Inflammatory macrophage (primary cell): ENCODE measurements around the gene LRIG1.
A peak's percentile ranks its signal among the peaks of the same experiment; 100 is the strongest.

Source experiments
- DNase-seq, 2 donors: peaks; one replicate each; pipeline ENCODE4 v3.0.0-alpha.2; 2020 to 2022

The LRIG1 gene

GRCh38 chr3:66488492-66488891 lies 12.3 kb downstream of the LRIG1 start:
- DNase-seq: no peak

- no peak for DNase-seq
Observed at GRCh38 chr3:66487465-66487864, 13.4 kb downstream of the LRIG1 start.

GRCh38 chr3:66486646-66487045 lies 14.2 kb downstream of the LRIG1 start:
- DNase-seq: no peak

- DNase-seq: no peak
Observed at GRCh38 chr3:66486202-66486601, 14.6 kb downstream of the LRIG1 start.

- no peak for DNase-seq
Observed at GRCh38 chr3:66485291-66485968, 15.4 kb downstream of the LRIG1 start.

GRCh38 chr3:66484106-66484844 lies 16.5 kb downstream of the LRIG1 start:
- no peak for DNase-seq

- no peak for DNase-seq
Observed at GRCh38 chr3:66483409-66483906, 17.4 kb downstream of the LRIG1 start.

GRCh38 chr3:66483006-66483405 lies 17.8 kb downstream of the LRIG1 start:
- no peak for DNase-seq

GRCh38 chr3:66482018-66482404 lies 18.8 kb downstream of the LRIG1 start:
- no peak for DNase-seq

GRCh38 chr3:66481071-66482017 lies 19.5 kb downstream of the LRIG1 start:
- DNase-seq: no peak

GRCh38 chr3:66480666-66481065 lies 20.2 kb downstream of the LRIG1 start:
- DNase-seq: no peak

GRCh38 chr3:66479532-66479947 lies 21.3 kb downstream of the LRIG1 start:
- DNase-seq: no peak

- DNase-seq: no peak
Observed at GRCh38 chr3:66478960-66479359, 21.9 kb downstream of the LRIG1 start.

- no peak for DNase-seq
Observed at GRCh38 chr3:66477856-66478255, 23.0 kb downstream of the LRIG1 start.

- DNase-seq: no peak
Observed at GRCh38 chr3:66476852-66477381, 23.9 kb downstream of the LRIG1 start.

- no peak for DNase-seq
Observed at GRCh38 chr3:66475386-66476020, 25.3 kb downstream of the LRIG1 start.

GRCh38 chr3:66473692-66474091 lies 27.1 kb downstream of the LRIG1 start:
- peak in 1 of 2 donors; percentile 11 for DNase-seq

GRCh38 chr3:66473181-66473580 lies 27.6 kb downstream of the LRIG1 start:
- DNase-seq: no peak

GRCh38 chr3:66472313-66473134 lies 28.3 kb downstream of the LRIG1 start:
- no peak for DNase-seq

- no peak for DNase-seq
Observed at GRCh38 chr3:66470956-66471686, 29.7 kb downstream of the LRIG1 start.

- DNase-seq: no peak
Observed at GRCh38 chr3:66470285-66470684, 30.5 kb downstream of the LRIG1 start.
